H1 (cell line): ENCODE data around the gene ACADVL. TPM values are rescaled to one million over a fixed set of nuclear protein-coding genes. Genes with fewer than 3 reads are reported as not detected.

ENCODE experiments used
- CTCF ChIA-PET: fragments of 300-600 bp; sonication (Branson Sonifier 250); formaldehyde crosslinking; loops from one replicate; lab custom pipeline; 2021; ENCODE audit not compliant: partially characterized antibody; lab: Charles Lee
- POLR2A ChIA-PET: fragments of 300-600 bp; sonication (Branson Sonifier 250); formaldehyde crosslinking; loops from one replicate; lab custom pipeline; 2021; ENCODE audit warnings: inconsistent platforms; ENCODE audit not compliant: partially characterized antibody; lab: Charles Lee
- DNase-seq, 2 experiments: peaks; one replicate each; pipeline versions ENCODE4 v3.0.0 to v3.0.0-alpha.2; 2010 to 2022; ENCODE audit warnings: low spot score in 2 of 2, low read depth in 1 of 2, mixed read lengths in 1 of 2
- FAIRE-seq: peaks from 2 replicates; lab custom pipeline; 2011; peaks lifted over from hg19 to GRCh38; lab: Jason Lieb, UNC
- H2AFZ ChIP-seq: 2 replicates; pipeline ENCODE4 v1.8.1; 2012; ENCODE audit warnings: low read length, inconsistent platforms
- H2AK5ac ChIP-seq: 2 replicates; pipeline ENCODE4 v1.6.1; 2013; ENCODE audit warnings: low read depth, low read length
- H2BK120ac ChIP-seq: replicated peaks from 2 replicates; pipeline ENCODE3; 2013; ENCODE audit warnings: low read depth, low read length, inconsistent platforms
- H2BK12ac ChIP-seq: 2 replicates; pipeline ENCODE4 v1.6.1; 2013; ENCODE audit warnings: low read depth, low read length
- H2BK15ac ChIP-seq: 2 replicates; pipeline ENCODE4 v1.6.1; 2013; ENCODE audit warnings: low read length
- H2BK20ac ChIP-seq: 2 replicates; pipeline ENCODE4 v1.6.1; 2013; ENCODE audit warnings: low read length
- H2BK5ac ChIP-seq: 2 replicates; pipeline ENCODE4 v1.6.1; 2013; ENCODE audit warnings: low read depth, low read length
- H3K14ac ChIP-seq: 2 replicates; pipeline ENCODE4 v1.6.1; 2013; ENCODE audit warnings: inconsistent platforms; ENCODE audit not compliant: insufficient read length
- H3K18ac ChIP-seq: 2 replicates; pipeline ENCODE4 v1.6.1; 2013; ENCODE audit warnings: low read length; ENCODE audit errors: extremely low read depth
- H3K23ac ChIP-seq: 2 replicates; pipeline ENCODE4 v1.6.1; 2013; ENCODE audit warnings: inconsistent platforms; ENCODE audit not compliant: insufficient read length
- H3K23me2 ChIP-seq: 2 replicates; pipeline ENCODE4 v1.6.1; 2013; ENCODE audit warnings: low read depth, low read length
- H3K27ac ChIP-seq: 2 replicates; pipeline ENCODE4 v1.6.1; 2011; ENCODE audit warnings: low read depth, low read length, inconsistent platforms
- H3K27me3 ChIP-seq, 4 experiments: replicated peaks in 1 of 4; 1 replicate in 1 of 4; 2 replicates in 3 of 4; pipeline versions ENCODE4 v1.6.1 to v1.8.1; 2011 to 2013; ENCODE audit warnings: low read length in 3 of 4, mild to moderate bottlenecking in 3 of 4, inconsistent platforms in 2 of 4, mixed read lengths in 2 of 4, moderate library complexity in 1 of 4; ENCODE audit not compliant: control insufficient read depth in 3 of 4, insufficient read depth in 3 of 4; ENCODE audit errors: extremely low read depth in 1 of 4
- H3K36me3 ChIP-seq, 4 experiments: 2 replicates each; pipeline versions ENCODE4 v1.6.1 to v1.8.1; 2011 to 2013; ENCODE audit warnings: mild to moderate bottlenecking in 4 of 4, low read length in 3 of 4, moderate library complexity in 2 of 4, control low read depth in 1 of 4, inconsistent platforms in 1 of 4; ENCODE audit not compliant: insufficient read depth in 4 of 4, control insufficient read depth in 2 of 4
- H3K4ac ChIP-seq: replicated peaks from 2 replicates; pipeline ENCODE3; 2013; ENCODE audit warnings: low read length, low read depth, mixed read lengths, inconsistent platforms; ENCODE audit not compliant: insufficient read length
- H3K4me1 ChIP-seq, 4 experiments: replicated peaks in 1 of 4; 1 replicate in 1 of 4; 2 replicates in 3 of 4; pipeline versions ENCODE4 v1.6.1 to v1.8.1; 2011 to 2013; ENCODE audit warnings: low read length in 3 of 4, inconsistent platforms in 2 of 4, mixed read lengths in 1 of 4; ENCODE audit not compliant: insufficient read depth in 4 of 4, control insufficient read depth in 3 of 4
- H3K4me2 ChIP-seq, 2 experiments: 2 replicates each; pipeline versions ENCODE4 v1.6.1 to v1.8.1; 2011 to 2013; ENCODE audit warnings: low read depth in 2 of 2, low read length in 2 of 2, control low read depth in 1 of 2, inconsistent platforms in 1 of 2, mild to moderate bottlenecking in 1 of 2; ENCODE audit not compliant: insufficient read depth in 1 of 2
- H3K4me3 ChIP-seq, 4 experiments: fragments of 200-600, 300-600 bp in 1 of 4; sonication (generic), shearing (Covaris generic), sonication (Bioruptor Twin) in 1 of 4; 2 replicates each; pipeline versions ENCODE4 v1.5.1 to v1.8.1; 2011 to 2016; ENCODE audit warnings: low read length in 4 of 4, low read depth in 3 of 4, control low read depth in 2 of 4, inconsistent platforms in 2 of 4, mild to moderate bottlenecking in 2 of 4, mixed read lengths in 1 of 4, moderate library complexity in 1 of 4; ENCODE audit not compliant: insufficient read depth in 2 of 4; ENCODE audit errors: extremely low read depth in 1 of 4
- H3K56ac ChIP-seq: replicated peaks from 2 replicates; pipeline ENCODE3; 2013; ENCODE audit warnings: low read depth, mild to moderate bottlenecking, mixed read lengths, low read length, inconsistent platforms; ENCODE audit not compliant: insufficient read length
- H3K79me1 ChIP-seq: 2 replicates; pipeline ENCODE4 v1.6.1; 2013; ENCODE audit warnings: low read depth, low read length, control low read depth
- H3K79me2 ChIP-seq, 2 experiments: 2 replicates each; pipeline versions ENCODE4 v1.6.1 to v1.8.1; 2012 to 2013; ENCODE audit warnings: low read length in 2 of 2, mild to moderate bottlenecking in 2 of 2, inconsistent platforms in 1 of 2; ENCODE audit not compliant: insufficient read depth in 2 of 2, control insufficient read depth in 1 of 2
- H3K9ac ChIP-seq, 4 experiments: replicated peaks in 1 of 4; 1 replicate in 1 of 4; 2 replicates in 3 of 4; pipeline versions ENCODE4 v1.6.1 to v1.8.1; 2011 to 2013; ENCODE audit warnings: low read depth in 3 of 4, low read length in 3 of 4, control low read depth in 2 of 4, mild to moderate bottlenecking in 2 of 4, moderate library complexity in 2 of 4, inconsistent platforms in 1 of 4; ENCODE audit errors: extremely low read depth in 1 of 4
- H3K9me3 ChIP-seq, 2 experiments: 2 replicates each; pipeline versions ENCODE4 v1.6.1 to v1.8.1; 2012 to 2013; ENCODE audit warnings: mild to moderate bottlenecking in 2 of 2, moderate library complexity in 2 of 2, control low read depth in 1 of 2, inconsistent platforms in 1 of 2, low read depth in 1 of 2, low read length in 1 of 2, mixed read lengths in 1 of 2; ENCODE audit not compliant: insufficient read depth in 2 of 2
- H4K20me1 ChIP-seq, 2 experiments: replicated peaks in 1 of 2; 2 replicates each; pipeline versions ENCODE3 to v1.8.1; 2011 to 2013; ENCODE audit warnings: inconsistent platforms in 2 of 2, low read length in 2 of 2, mild to moderate bottlenecking in 1 of 2; ENCODE audit not compliant: insufficient read depth in 2 of 2, control insufficient read depth in 1 of 2
- H4K5ac ChIP-seq: 2 replicates; pipeline ENCODE4 v1.6.1; 2013; ENCODE audit warnings: low read length, low read depth, mixed read lengths, inconsistent platforms; ENCODE audit not compliant: insufficient read length
- H4K8ac ChIP-seq: 2 replicates; pipeline ENCODE4 v1.8.0; 2013; ENCODE audit warnings: mild to moderate bottlenecking, moderate library complexity, low read length, inconsistent platforms; ENCODE audit not compliant: insufficient read depth; ENCODE audit errors: extremely low read depth
- H4K91ac ChIP-seq: replicated peaks from 2 replicates; pipeline ENCODE3; 2013; ENCODE audit warnings: low read length, mixed read lengths, inconsistent platforms; ENCODE audit not compliant: insufficient read length
- BACH1 ChIP-seq: IDR thresholded peaks from 2 replicates; pipeline ENCODE4 v1.6.1; 2012; ENCODE audit warnings: low read length, improper control_type of control experiment
- GTF2F1 ChIP-seq: IDR thresholded peaks from 2 replicates; pipeline ENCODE4 v1.6.1; 2012; ENCODE audit warnings: low read depth, low read length, improper control_type of control experiment, borderline replicate concordance
- HDAC6 ChIP-seq: IDR thresholded peaks from one replicate; pipeline ENCODE4 v1.7.1; 2012; ENCODE audit warnings: low read depth, mild to moderate bottlenecking, inconsistent platforms, low read length, moderate library complexity
- NRF1 ChIP-seq: IDR thresholded peaks from 2 replicates; pipeline ENCODE4 v1.6.1; 2011; ENCODE audit warnings: mild to moderate bottlenecking, low read depth, low read length, improper control_type of control experiment
- PHF8 ChIP-seq: fragments of 200-600 bp; sonication (generic); conservative IDR thresholded peaks from 2 replicates; pipeline ENCODE4 v1.7.1; 2012; ENCODE audit warnings: low read depth, mild to moderate bottlenecking, inconsistent platforms, low read length, moderate library complexity
- POLR2A ChIP-seq, 2 experiments: IDR thresholded peaks; 1 replicate in 1 of 2; 2 replicates in 1 of 2; pipeline ENCODE4 v1.6.1; 2011; ENCODE audit warnings: low read depth in 2 of 2, low read length in 2 of 2, mild to moderate bottlenecking in 2 of 2; ENCODE audit errors: control extremely low read depth in 1 of 2
- SIN3A ChIP-seq, 2 experiments: IDR thresholded peaks in 1 of 2; conservative IDR thresholded peaks in 1 of 2; 2 replicates each; pipeline ENCODE4 v1.6.1; 2011 to 2012; ENCODE audit warnings: low read length in 2 of 2, improper control_type of control experiment in 1 of 2, low read depth in 1 of 2, mild to moderate bottlenecking in 1 of 2
- TEAD4 ChIP-seq: IDR thresholded peaks from 2 replicates; pipeline ENCODE4 v1.6.1; 2012; ENCODE audit warnings: low read depth, low read length, inconsistent platforms, mixed read lengths
- YY1 ChIP-seq: IDR thresholded peaks from 2 replicates; pipeline ENCODE4 v1.6.1; 2011; ENCODE audit warnings: low read depth, mild to moderate bottlenecking, low read length
- WGBS, 2 experiments: shearing (Covaris generic) in 1 of 2; methylation state at CpG; one replicate each; pipeline versions ENCODE4 v1.1.6 to v1.1.7; 2013 to 2015; ENCODE audit warnings: low lambda C conversion rate in 2 of 2, mixed read lengths in 2 of 2, inconsistent platforms in 1 of 2, low coverage in 1 of 2, missing lambda C conversion rate in 1 of 2; ENCODE audit not compliant: insufficient replicate concordance in 2 of 2, insufficient coverage in 1 of 2, insufficient read length in 1 of 2; ENCODE audit errors: extremely low coverage in 1 of 2, missing lambda C conversion rate in 1 of 2; 5-methylcytosine and 5-hydroxymethylcytosine counted together
- polyA plus RNA-seq, 7 experiments: library from polyadenylated mRNA; depleted of rRNA in 3 of 7; stranded (reverse) in 5 of 7; unstranded in 2 of 7; fragments of >200 nt in 5 of 7; fragments of 200-250 nt in 2 of 7; gene quantifications; 1 replicate in 5 of 7; 2 replicates in 1 of 7; 4 replicates in 1 of 7; pipeline versions ENCODE4 v1.2.1 to v1.2.3, GENCODE V29; 2011 to 2013; ENCODE audit warnings: missing spikeins in 2 of 7, mixed read lengths in 2 of 7
- total RNA-seq: library from RNA; stranded (reverse); fragmentation: NEBNext Ultra II Directional; extraction: Animal tissue kit (Norgen Biotek cat#: 25700); gene quantifications from 2 replicates; pipeline ENCODE4 v1.2.1, GENCODE V29; 2021
- TF ChIP-seq, protein P1 (sequence below): IDR thresholded peaks from 2 replicates; pipeline ENCODE4 v1.6.1; 2012; ENCODE audit warnings: low read length, inconsistent platforms

ACADVL gene
- total and polyA plus RNA-seq, 2 of the 8 experiments (the other 6 are each of a cell fraction or from before 2014, with no cell fraction given), result 181 to 231 TPM

DNA sequence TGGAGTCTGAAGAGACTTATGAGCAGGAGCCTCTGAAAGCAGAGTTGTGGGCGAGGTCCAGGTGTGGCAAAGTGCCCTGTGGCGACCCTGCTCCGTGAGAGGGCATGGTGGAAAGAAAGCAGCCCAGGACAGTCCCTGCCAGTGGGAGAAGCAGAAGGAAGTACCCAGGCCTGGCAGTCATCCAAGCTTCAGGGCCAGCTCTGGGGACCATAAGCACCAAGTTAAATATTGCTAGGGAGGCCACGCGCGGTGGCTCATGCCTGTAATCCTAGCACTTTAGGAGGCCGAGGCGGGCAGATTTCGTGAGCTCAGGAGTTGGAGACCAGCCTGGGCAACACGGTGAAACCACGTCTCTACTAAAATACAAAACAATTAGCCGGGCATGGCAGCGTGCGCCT, 35.6 kb upstream of the ACADVL start:
- Histone ChIP-seq H2BK120ac (no peak overlapping the region), H3K4me2 (no peak overlapping the region), H2AFZ (no peak overlapping the region), H2BK20ac (no peak overlapping the region), H3K4me3 (no peak overlapping the region), H4K20me1 (peaks cover 0 to 2% of the 10 kb centered on the region in 2 experiments), H2AK5ac (no peak overlapping the region), H3K23me2 (no peaks in the 10 kb centered on the region), H3K79me2 (no peaks in the 10 kb centered on the region), H2BK15ac (no peak overlapping the region), H3K4ac (no peak overlapping the region), H4K91ac (no peak overlapping the region), H3K27ac (no peak overlapping the region), H3K4me1 (no peaks in the 10 kb centered on the region; a peak in 1 of 7 replicates), H3K18ac (no peak overlapping the region), H4K8ac (no peak overlapping the region), H3K9me3 (no peaks in the 10 kb centered on the region), H3K23ac (no peak overlapping the region), H3K56ac (no peak overlapping the region), H3K79me1 (no peaks in the 10 kb centered on the region), H3K36me3 (no peaks in the 10 kb centered on the region), H3K27me3 (no peaks in the 10 kb centered on the region), H3K14ac (no peak overlapping the region), H4K5ac (no peak overlapping the region), H3K9ac (no peak overlapping the region), H2BK5ac (no peak overlapping the region), H2BK12ac (no peak overlapping the region)
- no peak for FAIRE-seq
- 85% methylated on average over 14 of the region's 14 CpGs; no CpG with 5 or more reads in 1 of the 2 experiments for WGBS, 2 experiments
- ChIA-PET CTCF (interaction anchor here (0.7 to 5.4 kb wide), 5 partner anchors 12 to 139 kb away, joined by 3 to 32 read pairs (median 4); partner anchors contain the start of gene SLC16A11), POLR2A (interaction anchor here (1.0 to 1.7 kb wide), 5 partner anchors 13 to 77 kb away, joined by 3 to 4 read pairs (median 3); partner anchors contain the start of genes ACADVL and DLG4)
- DNase-seq, result no peak
- no peak for TF ChIP-seq YY1
- no peak for TF ChIP-seq TEAD4
- no peak for TF ChIP-seq HDAC6
- TF ChIP-seq GTF2F1, result no peak
- TF ChIP-seq, protein P1, sequence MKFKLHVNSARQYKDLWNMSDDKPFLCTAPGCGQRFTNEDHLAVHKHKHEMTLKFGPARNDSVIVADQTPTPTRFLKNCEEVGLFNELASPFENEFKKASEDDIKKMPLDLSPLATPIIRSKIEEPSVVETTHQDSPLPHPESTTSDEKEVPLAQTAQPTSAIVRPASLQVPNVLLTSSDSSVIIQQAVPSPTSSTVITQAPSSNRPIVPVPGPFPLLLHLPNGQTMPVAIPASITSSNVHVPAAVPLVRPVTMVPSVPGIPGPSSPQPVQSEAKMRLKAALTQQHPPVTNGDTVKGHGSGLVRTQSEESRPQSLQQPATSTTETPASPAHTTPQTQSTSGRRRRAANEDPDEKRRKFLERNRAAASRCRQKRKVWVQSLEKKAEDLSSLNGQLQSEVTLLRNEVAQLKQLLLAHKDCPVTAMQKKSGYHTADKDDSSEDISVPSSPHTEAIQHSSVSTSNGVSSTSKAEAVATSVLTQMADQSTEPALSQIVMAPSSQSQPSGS, result no peak
- no peak for TF ChIP-seq PHF8
- TF ChIP-seq BACH1, result no peak
- no peak for TF ChIP-seq NRF1
- no peak for TF ChIP-seq SIN3A (conservative IDR thresholded peaks at IDR 0.05 in 1 of 2, IDR thresholded peaks at IDR 0.05 in 1 of 2; ENCODE audit: low read depth in 1 of 2, low read length in 2 of 2)
- TF ChIP-seq POLR2A (IDR thresholded peaks at IDR 0.05; ENCODE audit: control extremely low read depth in 1 of 2, low read depth in 2 of 2, low read length in 2 of 2), result no peak
